ENCODE measurements around the gene PPP1R3G.

PPP1R3G gene

GRCh38 chr6:5122504-5123112, 37.5 kb downstream of the PPP1R3G start:
- peaks cover 3% of the 10 kb centered on the region for H3K27me3 Mint-ChIP-seq (ENCODE audit: low read depth, poor library complexity)
- H3K4me3 Mint-ChIP-seq = no peak overlapping the region
- no peaks in the 10 kb centered on the region for H3K4me1 Mint-ChIP-seq
- no peaks in the 10 kb centered on the region for H3K9me3 Mint-ChIP-seq
- TF ChIP-seq CTCF (IDR thresholded peaks at IDR 0.05) = no peak
- H3K36me3 Mint-ChIP-seq (ENCODE audit: low read depth) = peaks cover 12% of the 10 kb centered on the region
- H3K27ac Mint-ChIP-seq = no peak overlapping the region
- DNase-seq = no peak

- no peaks in the 10 kb centered on the region for H3K4me1 Mint-ChIP-seq
- DNase-seq = no peak
- H3K36me3 Mint-ChIP-seq (ENCODE audit: low read depth) = peaks cover 12% of the 10 kb centered on the region
- peaks cover 3% of the 10 kb centered on the region for H3K27me3 Mint-ChIP-seq (ENCODE audit: low read depth, poor library complexity)
- peak overlapping the region; percentile 59 for H3K27ac Mint-ChIP-seq
- H3K4me3 Mint-ChIP-seq = no peak overlapping the region
- TF ChIP-seq CTCF (IDR thresholded peaks at IDR 0.05) = no peak
- no peaks in the 10 kb centered on the region for H3K9me3 Mint-ChIP-seq
These were observed 38.4 kb downstream of the PPP1R3G start for GRCh38 chr6:5123296-5124143.

DNA sequence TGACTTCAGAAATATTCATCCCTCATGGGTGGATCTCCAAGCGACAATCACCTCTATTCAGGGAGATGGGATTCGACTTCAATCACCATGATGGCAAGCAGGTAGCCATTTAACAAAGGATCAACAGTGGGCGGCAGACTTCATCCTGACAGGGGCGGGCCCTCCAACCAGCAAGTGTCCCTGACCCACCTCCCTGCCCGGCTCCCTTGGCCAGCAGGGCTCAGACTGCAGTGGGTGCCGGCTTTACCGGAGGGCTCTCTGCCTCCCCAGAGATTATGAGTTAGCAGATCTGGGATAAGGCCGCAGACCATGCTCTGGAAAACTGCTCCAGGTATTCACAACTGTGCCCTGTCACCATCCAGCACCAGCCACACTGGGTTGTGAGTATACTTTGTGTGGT, 39.4 kb downstream of the PPP1R3G start:
- H3K27ac Mint-ChIP-seq = no peak overlapping the region
- peaks cover 2% of the 10 kb centered on the region for H3K4me1 Mint-ChIP-seq
- peaks cover 3% of the 10 kb centered on the region for H3K27me3 Mint-ChIP-seq (ENCODE audit: low read depth, poor library complexity)
- no peaks in the 10 kb centered on the region for H3K9me3 Mint-ChIP-seq
- no peak for DNase-seq
- no peak for TF ChIP-seq CTCF (IDR thresholded peaks at IDR 0.05)
- H3K4me3 Mint-ChIP-seq = no peak overlapping the region
- peaks cover 12% of the 10 kb centered on the region for H3K36me3 Mint-ChIP-seq (ENCODE audit: low read depth)

DNA sequence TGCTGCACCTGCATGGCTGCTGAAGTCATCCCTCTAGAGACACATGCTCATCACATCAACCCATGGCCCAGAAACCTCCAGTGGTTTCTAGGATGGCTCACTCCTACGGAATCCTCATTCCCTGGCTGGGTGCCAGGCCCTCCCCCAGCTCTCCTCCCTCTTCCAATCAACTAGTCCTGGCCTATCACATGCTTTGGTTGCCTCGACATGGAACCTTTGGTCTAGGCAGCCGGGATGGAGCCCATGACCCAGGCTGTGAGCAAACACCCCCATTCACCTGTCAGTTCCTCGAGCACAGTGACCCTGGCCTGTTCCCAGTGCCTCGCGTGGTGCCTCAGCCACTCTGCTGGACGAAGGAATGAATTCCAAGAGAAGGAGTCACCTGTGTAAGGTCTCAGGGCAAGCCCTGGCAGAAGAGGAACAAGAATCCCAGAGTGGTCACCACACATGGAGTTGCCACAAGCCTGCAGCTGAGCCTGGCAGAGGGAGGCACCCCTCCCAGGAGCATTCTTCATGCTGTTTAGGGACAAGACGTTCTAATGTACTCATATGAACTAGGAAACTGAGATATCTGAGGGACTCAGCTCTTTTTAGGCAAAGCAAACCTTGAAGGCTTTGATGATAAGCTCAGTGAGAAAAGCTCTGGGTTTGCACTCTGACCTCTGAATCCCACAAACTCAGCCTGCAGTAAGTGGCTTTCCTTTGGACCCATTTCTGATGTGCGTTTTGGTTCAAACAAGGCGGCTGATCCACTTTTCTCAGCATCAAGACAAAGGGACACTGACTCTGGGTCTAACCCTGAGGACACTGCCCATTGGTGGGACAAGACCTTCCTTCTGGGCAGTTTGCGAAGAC, 40.2 kb downstream of the PPP1R3G start:
- TF ChIP-seq CTCF (IDR thresholded peaks at IDR 0.05) = no peak
- peaks cover 6% of the 10 kb centered on the region for H3K27me3 Mint-ChIP-seq (ENCODE audit: low read depth, poor library complexity)
- no peak overlapping the region for H3K27ac Mint-ChIP-seq
- no peaks in the 10 kb centered on the region for H3K9me3 Mint-ChIP-seq
- H3K36me3 Mint-ChIP-seq (ENCODE audit: low read depth) = peaks cover 12% of the 10 kb centered on the region
- H3K4me1 Mint-ChIP-seq = peaks cover 10% of the 10 kb centered on the region
- no peak for DNase-seq
- H3K4me3 Mint-ChIP-seq = no peak overlapping the region

DNA sequence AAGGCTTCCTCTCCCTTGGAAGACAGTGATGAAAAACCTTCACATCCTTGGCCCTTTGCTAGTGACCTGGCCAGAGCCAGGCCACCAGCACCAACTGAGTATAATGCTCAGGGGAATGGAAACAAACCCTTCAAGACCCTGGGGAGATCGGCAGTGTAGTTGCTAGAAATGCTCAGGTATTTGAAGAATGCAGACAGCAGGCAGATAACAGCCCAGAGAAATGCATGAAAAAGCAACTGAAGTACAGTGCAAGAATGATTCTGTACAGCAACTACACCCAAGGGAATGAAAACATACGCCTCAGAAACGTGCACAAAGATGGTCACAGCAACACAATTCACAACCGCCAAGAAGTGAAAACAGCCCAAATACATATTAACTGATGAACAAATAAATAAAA, 41.1 kb downstream of the PPP1R3G start:
- no peak for DNase-seq
- Mint-ChIP-seq H3K36me3 (ENCODE audit: low read depth) (peaks cover 12% of the 10 kb centered on the region), H3K27ac (no peak overlapping the region), H3K27me3 (ENCODE audit: low read depth, poor library complexity) (peaks cover 6% of the 10 kb centered on the region), H3K4me3 (no peak overlapping the region), H3K4me1 (peaks cover 17% of the 10 kb centered on the region), H3K9me3 (no peaks in the 10 kb centered on the region)
- no peak for TF ChIP-seq CTCF (IDR thresholded peaks at IDR 0.05)

Measured in nephron progenitor cell (in vitro differentiated cells).